ENCODE results near the gene HCN2.
A peak's percentile ranks its signal among the peaks of the same experiment; 100 is the strongest.

Gene HCN2

DNA sequence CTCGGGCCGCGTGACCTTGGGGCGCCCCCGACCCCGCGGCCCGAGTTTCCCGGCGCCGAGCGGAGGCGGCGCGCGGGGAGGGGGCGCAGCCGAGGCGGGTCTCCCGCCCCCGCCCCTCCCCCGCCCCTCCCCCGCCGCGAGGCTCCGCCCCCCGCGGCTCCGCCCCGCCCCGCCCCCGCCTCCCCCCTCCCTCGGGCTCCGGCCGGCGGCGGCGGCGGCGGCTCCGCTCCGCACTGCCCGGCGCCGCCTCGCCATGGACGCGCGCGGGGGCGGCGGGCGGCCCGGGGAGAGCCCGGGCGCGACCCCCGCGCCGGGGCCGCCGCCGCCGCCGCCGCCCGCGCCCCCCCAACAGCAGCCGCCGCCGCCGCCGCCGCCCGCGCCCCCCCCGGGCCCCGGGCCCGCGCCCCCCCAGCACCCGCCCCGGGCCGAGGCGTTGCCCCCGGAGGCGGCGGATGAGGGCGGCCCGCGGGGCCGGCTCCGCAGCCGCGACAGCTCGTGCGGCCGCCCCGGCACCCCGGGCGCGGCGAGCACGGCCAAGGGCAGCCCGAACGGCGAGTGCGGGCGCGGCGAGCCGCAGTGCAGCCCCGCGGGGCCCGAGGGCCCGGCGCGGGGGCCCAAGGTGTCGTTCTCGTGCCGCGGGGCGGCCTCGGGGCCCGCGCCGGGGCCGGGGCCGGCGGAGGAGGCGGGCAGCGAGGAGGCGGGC is at the start of gene HCN2:
Gene HCN2 (plus strand): TSS at position 189 of the 703 bp plus-strand sequence. CDS start 65 bp downstream, at position 254.
- Histone ChIP-seq H3K36me3 (ENCODE audit: insufficient read depth, low read length) (no peaks in the 10 kb centered on the region), H3K27ac (no peak within 1 kb of the TSS), H3K4me3 (peak within 1 kb of the TSS; percentile 64), H3K9me3 (ENCODE audit: low read depth, low read length) (no peaks in the 10 kb centered on the region), H3K9ac (ENCODE audit: insufficient read length) (no peak within 1 kb of the TSS)
- DNase-seq (ENCODE audit: low read depth, low spot score) = no peak
- TF ChIP-seq FOXP2 (optimal IDR thresholded peaks at IDR 0.05; ENCODE audit: control extremely low read depth, extremely low read length, insufficient read depth) (no peak), EZH2 (IDR thresholded peaks at IDR 0.05) (no peak), POLR2AphosphoS5 (IDR thresholded peaks at IDR 0.05; ENCODE audit: borderline replicate concordance, low read depth, low read length) (no peak)

- Histone ChIP-seq H3K27ac (no peak overlapping the region), H3K9ac (ENCODE audit: insufficient read length) (no peak overlapping the region), H3K4me3 (no peak overlapping the region), H3K36me3 (ENCODE audit: insufficient read depth, low read length) (peaks cover 15% of the 10 kb centered on the region; the same call in 1 of the 2 replicates), H3K9me3 (ENCODE audit: low read depth, low read length) (no peaks in the 10 kb centered on the region)
- TF ChIP-seq EZH2 (IDR thresholded peaks at IDR 0.05) (no peak), FOXP2 (optimal IDR thresholded peaks at IDR 0.05; ENCODE audit: control extremely low read depth, extremely low read length, insufficient read depth) (no peak), POLR2AphosphoS5 (IDR thresholded peaks at IDR 0.05; ENCODE audit: borderline replicate concordance, low read depth, low read length) (no peak)
- DNase-seq (ENCODE audit: low read depth, low spot score) = no peak
Measured at GRCh38 chr19:540867-541637, 48.6 kb upstream of the HCN2 start.

DNA sequence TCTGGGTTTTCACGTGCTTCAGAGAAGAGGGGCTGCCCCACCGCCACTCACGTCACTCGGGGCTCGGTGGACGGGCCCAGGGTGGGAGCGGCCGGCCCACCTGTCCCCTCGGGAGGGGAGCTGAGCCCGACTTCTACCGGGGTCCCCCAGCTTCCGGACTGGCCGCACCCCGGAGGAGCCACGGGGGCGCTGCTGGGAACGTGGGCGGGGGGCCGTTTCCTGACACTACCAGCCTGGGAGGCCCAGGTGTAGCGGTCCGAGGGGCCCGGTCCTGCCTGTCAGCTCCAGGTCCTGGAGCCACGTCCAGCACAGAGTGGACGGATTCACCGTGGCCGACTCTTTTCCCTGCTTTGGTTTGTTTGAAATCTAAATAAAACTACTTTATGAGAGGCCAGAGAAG is 48.0 kb upstream of the HCN2 start:
- Histone ChIP-seq H3K9me3 (ENCODE audit: low read depth, low read length) (no peaks in the 10 kb centered on the region), H3K9ac (ENCODE audit: insufficient read length) (no peak overlapping the region), H3K4me3 (no peak overlapping the region), H3K36me3 (ENCODE audit: insufficient read depth, low read length) (peaks cover 8% of the 10 kb centered on the region; the same call in 1 of the 2 replicates), H3K27ac (no peak overlapping the region)
- DNase-seq (ENCODE audit: low read depth, low spot score) = no peak
- TF ChIP-seq POLR2AphosphoS5 (IDR thresholded peaks at IDR 0.05; ENCODE audit: borderline replicate concordance, low read depth, low read length) (no peak), FOXP2 (optimal IDR thresholded peaks at IDR 0.05; ENCODE audit: control extremely low read depth, extremely low read length, insufficient read depth) (no peak), EZH2 (IDR thresholded peaks at IDR 0.05) (no peak)

DNA sequence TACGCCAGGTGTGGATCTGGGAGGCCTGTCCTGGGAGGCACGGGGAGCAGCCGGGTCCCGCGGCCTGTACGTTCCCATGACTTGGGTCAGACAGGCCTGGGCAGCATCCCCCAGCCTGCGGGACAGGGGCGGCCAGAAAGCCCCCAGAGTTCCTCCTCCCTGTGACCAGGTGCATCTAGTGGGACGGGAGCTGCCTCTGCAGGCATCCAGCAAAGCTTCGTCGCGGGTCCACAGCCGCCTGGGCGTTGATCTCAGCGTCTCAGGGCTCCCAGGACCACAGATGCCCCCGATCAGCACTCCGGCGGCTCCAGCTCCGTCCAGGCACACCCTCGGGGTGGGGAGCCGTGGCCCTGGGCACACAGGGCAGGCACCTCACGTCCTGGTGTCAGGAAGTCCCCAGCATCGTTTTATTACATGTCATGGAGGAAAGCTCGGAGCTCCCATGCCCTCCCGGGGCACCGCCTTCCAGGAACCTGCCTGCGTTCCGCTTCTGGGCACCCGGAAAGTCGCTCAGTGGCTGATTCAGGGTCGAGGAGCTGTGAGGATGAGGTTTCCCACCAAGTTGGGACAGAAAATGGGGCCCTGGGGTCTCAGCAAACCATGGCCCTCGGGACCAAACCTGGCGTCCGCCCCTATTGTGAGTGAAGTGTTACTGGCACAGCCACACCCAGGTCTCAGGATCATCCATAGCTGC is 47.4 kb upstream of the HCN2 start:
- Histone ChIP-seq H3K4me3 (no peak overlapping the region), H3K9me3 (ENCODE audit: low read depth, low read length) (no peaks in the 10 kb centered on the region), H3K27ac (no peak overlapping the region), H3K36me3 (ENCODE audit: insufficient read depth, low read length) (peaks cover 5% of the 10 kb centered on the region; the same call in 1 of the 2 replicates), H3K9ac (ENCODE audit: insufficient read length) (no peak overlapping the region)
- TF ChIP-seq POLR2AphosphoS5 (IDR thresholded peaks at IDR 0.05; ENCODE audit: borderline replicate concordance, low read depth, low read length) = no peak
- TF ChIP-seq EZH2 (IDR thresholded peaks at IDR 0.05) = no peak
- DNase-seq (ENCODE audit: low read depth, low spot score) = no peak

GRCh38 chr19:543910-544608 is 45.6 kb upstream of the HCN2 start, which contains the start of gene GZMM:
Gene GZMM, plus strand, starts transcription at chr19:544053. Its CDS starts 19 bp downstream, at chr19:544072.
- TF ChIP-seq POLR2AphosphoS5 (IDR thresholded peaks at IDR 0.05; ENCODE audit: borderline replicate concordance, low read depth, low read length) = peak; percentile 49; the same call in 1 of the 2 replicates
- TF ChIP-seq EZH2 (IDR thresholded peaks at IDR 0.05) = no peak
- H3K9ac ChIP-seq (ENCODE audit: insufficient read length) = no peak within 1 kb of the TSS
- DNase-seq (ENCODE audit: low read depth, low spot score) = no peak

DNA sequence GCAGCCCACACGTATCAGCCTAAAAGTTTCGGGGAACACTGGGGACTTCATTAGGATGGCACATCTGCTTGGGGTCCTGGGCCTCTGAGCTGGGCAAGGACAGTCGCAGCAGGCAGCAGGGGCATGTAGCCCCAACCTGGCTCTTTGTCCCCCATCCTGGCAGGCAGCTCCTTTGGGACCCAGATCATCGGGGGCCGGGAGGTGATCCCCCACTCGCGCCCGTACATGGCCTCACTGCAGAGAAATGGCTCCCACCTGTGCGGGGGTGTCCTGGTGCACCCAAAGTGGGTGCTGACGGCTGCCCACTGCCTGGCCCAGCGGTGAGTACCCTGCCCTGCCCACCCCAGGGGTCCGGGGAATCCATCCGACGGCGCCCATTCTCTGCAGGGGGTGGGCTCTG is 42.6 kb upstream of the HCN2 start:
- Histone ChIP-seq H3K9ac (ENCODE audit: insufficient read length) (no peak overlapping the region), H3K4me3 (no peak overlapping the region), H3K36me3 (ENCODE audit: insufficient read depth, low read length) (no peaks in the 10 kb centered on the region), H3K27ac (no peak overlapping the region), H3K9me3 (ENCODE audit: low read depth, low read length) (no peaks in the 10 kb centered on the region)
- no peak for DNase-seq (ENCODE audit: low read depth, low spot score)
- TF ChIP-seq POLR2AphosphoS5 (IDR thresholded peaks at IDR 0.05; ENCODE audit: borderline replicate concordance, low read depth, low read length) (no peak), FOXP2 (optimal IDR thresholded peaks at IDR 0.05; ENCODE audit: control extremely low read depth, extremely low read length, insufficient read depth) (no peak), EZH2 (IDR thresholded peaks at IDR 0.05) (no peak)

More at GRCh38 chr19:543910-544608, 45.6 kb upstream of the HCN2 start, which contains the start of gene GZMM:
- H3K4me3 ChIP-seq = peak within 1 kb of the TSS; percentile 48
- H3K27ac ChIP-seq = no peak within 1 kb of the TSS
- no peaks in the 10 kb centered on the region; the same call in 1 of the 2 replicates for H3K36me3 ChIP-seq (ENCODE audit: insufficient read depth, low read length)
- H3K9me3 ChIP-seq (ENCODE audit: low read depth, low read length) = no peaks in the 10 kb centered on the region

GRCh38 chr19:547836-548720 is 41.6 kb upstream of the HCN2 start:
- H3K9me3 ChIP-seq (ENCODE audit: low read depth, low read length) = no peaks in the 10 kb centered on the region
- TF ChIP-seq FOXP2 (optimal IDR thresholded peaks at IDR 0.05; ENCODE audit: control extremely low read depth, extremely low read length, insufficient read depth) (no peak), EZH2 (IDR thresholded peaks at IDR 0.05) (no peak)
- no peak overlapping the region for H3K4me3 ChIP-seq
- H3K36me3 ChIP-seq (ENCODE audit: insufficient read depth, low read length) = no peaks in the 10 kb centered on the region
- no peak overlapping the region for H3K9ac ChIP-seq (ENCODE audit: insufficient read length)
- H3K27ac ChIP-seq = no peak overlapping the region
- no peak for DNase-seq (ENCODE audit: low read depth, low spot score)

Measured in SK-N-MC (cell line).